Keratinocyte (primary cell): Measurements from ENCODE around the gene SCAMP1. TPM values are rescaled to one million over a fixed set of nuclear protein-coding genes. Genes with fewer than 3 reads are reported as not detected.

Experiments used
- DNase-seq: peaks from one replicate; pipeline ENCODE4 v3.0.0-alpha.2; 2011; ENCODE audit warnings: low read depth, missing footprints, low spot score
- FAIRE-seq: peaks from 2 replicates; lab custom pipeline; 2011; peaks lifted over from hg19 to GRCh38; lab: Jason Lieb, UNC
- H2AFZ ChIP-seq: 2 replicates; pipeline ENCODE4 v1.6.0; 2012; ENCODE audit warnings: low read length, control low read depth, inconsistent platforms; ENCODE audit not compliant: control insufficient read depth
- H3K27ac ChIP-seq: 2 replicates; pipeline ENCODE4 v1.5.1; 2011; ENCODE audit warnings: low read length; ENCODE audit not compliant: control insufficient read depth, insufficient read depth
- H3K27me3 ChIP-seq: 3 replicates; pipeline ENCODE4 v1.6.0; 2011; ENCODE audit warnings: low read length; ENCODE audit not compliant: control insufficient read depth, insufficient read depth; ENCODE audit errors: extremely low read depth
- H3K36me3 ChIP-seq, 2 experiments: 2 replicates in 1 of 2; 3 replicates in 1 of 2; pipeline ENCODE4 v1.5.1; 2011; ENCODE audit warnings: low read length in 2 of 2, mild to moderate bottlenecking in 1 of 2; ENCODE audit not compliant: control insufficient read depth in 2 of 2, insufficient read depth in 2 of 2; ENCODE audit errors: extremely low read depth in 1 of 2
- H3K4me1 ChIP-seq: 3 replicates; pipeline ENCODE4 v1.5.1; 2011; ENCODE audit warnings: low read length; ENCODE audit not compliant: control insufficient read depth, insufficient read depth; ENCODE audit errors: extremely low read depth
- H3K4me2 ChIP-seq: 3 replicates; pipeline ENCODE4 v1.6.0; 2011; ENCODE audit warnings: low read depth, low read length; ENCODE audit not compliant: control insufficient read depth, insufficient read depth; ENCODE audit errors: extremely low read depth
- H3K4me3 ChIP-seq, 3 experiments: fragments of 200-600 bp in 1 of 3; sonication (generic) in 1 of 3; 2 replicates in 2 of 3; 3 replicates in 1 of 3; pipeline ENCODE4 v1.5.1; 2011 to 2016; ENCODE audit warnings: low read length in 3 of 3, mild to moderate bottlenecking in 3 of 3, control low read depth in 2 of 3, inconsistent platforms in 1 of 3, low read depth in 1 of 3, mixed read lengths in 1 of 3, mixed run types in 1 of 3, moderate library complexity in 1 of 3; ENCODE audit not compliant: control insufficient read depth in 2 of 3, insufficient read depth in 2 of 3; ENCODE audit errors: extremely low read depth in 1 of 3
- H3K79me2 ChIP-seq: 2 replicates; pipeline ENCODE4 v1.6.0; 2012; ENCODE audit warnings: low read length; ENCODE audit not compliant: control insufficient read depth, insufficient read depth
- H3K9ac ChIP-seq: 3 replicates; pipeline ENCODE4 v1.6.0; 2011; ENCODE audit warnings: low read length; ENCODE audit not compliant: control insufficient read depth, insufficient read depth; ENCODE audit errors: extremely low read depth
- H3K9me1 ChIP-seq: 3 replicates; pipeline ENCODE4 v1.6.0; 2011; ENCODE audit warnings: low read length; ENCODE audit not compliant: control insufficient read depth, insufficient read depth; ENCODE audit errors: extremely low read depth
- H3K9me3 ChIP-seq: 2 replicates; pipeline ENCODE4 v1.5.1; 2012; ENCODE audit warnings: low read depth, low read length; ENCODE audit not compliant: control insufficient read depth
- H4K20me1 ChIP-seq: 3 replicates; pipeline ENCODE4 v1.6.0; 2011; ENCODE audit warnings: low read length; ENCODE audit not compliant: control insufficient read depth, insufficient read depth; ENCODE audit errors: extremely low read depth
- CTCF ChIP-seq, 3 experiments: IDR thresholded peaks in 1 of 3; conservative IDR thresholded peaks in 1 of 3; optimal IDR thresholded peaks in 1 of 3; 2 replicates in 2 of 3; 3 replicates in 1 of 3; pipeline versions ENCODE3 to v1.5.1; 2011; ENCODE audit warnings: low read length in 3 of 3, mild to moderate bottlenecking in 3 of 3, moderate library complexity in 2 of 3, control low read depth in 1 of 3, inconsistent platforms in 1 of 3; ENCODE audit not compliant: insufficient read depth in 2 of 3; ENCODE audit errors: extremely low read depth in 1 of 3
- EZH2 ChIP-seq: IDR thresholded peaks from one replicate; pipeline ENCODE4 v1.6.1; 2012; ENCODE audit warnings: inconsistent platforms, mild to moderate bottlenecking, low read length, moderate library complexity
- dilution Hi-C: fragments of 300-500 bp; cut with MboI; formaldehyde crosslinking; loops from one replicate; pipeline ENCODE4 v1.7.0; 2020; ENCODE audit warnings: low sequenced_read_pairs; ENCODE audit not compliant: extremely low pct_ligation_motif_present
- polyA plus RNA-seq, 5 experiments: library from polyadenylated mRNA; depleted of rRNA in 3 of 5; stranded (reverse) in 3 of 5; stranded (forward) in 1 of 5; unstranded in 1 of 5; fragments of >200 nt; gene quantifications; 1 replicate in 1 of 5; 2 replicates in 3 of 5; 3 replicates in 1 of 5; pipeline versions ENCODE4 v1.2.1 to v1.2.3, GENCODE V29; 2011 to 2012; ENCODE audit warnings: missing spikeins in 2 of 5, low read depth in 1 of 5, low replicate concordance in 1 of 5

SCAMP1 gene
- polyA plus RNA-seq, 1 donor (not counting 4 experiments of a cell fraction or from before 2014, with no cell fraction given) = 36.6 TPM

GRCh38 chr5:78476795-78477194 lies 116.4 kb downstream of the SCAMP1 start:
- TF ChIP-seq CTCF (optimal IDR thresholded peaks at IDR 0.05 in 1 of 3, IDR thresholded peaks at IDR 0.05 in 1 of 3, conservative IDR thresholded peaks at IDR 0.05 in 1 of 3; ENCODE audit: extremely low read depth in 1 of 3, insufficient read depth in 2 of 3, low read length in 3 of 3) (no peak), EZH2 (no peak)
- FAIRE-seq = no peak
- H3K9me1 ChIP-seq = no peaks in the 10 kb centered on the region
- no peak for DNase-seq
- no peak overlapping the region for H3K9ac ChIP-seq
- no peaks in the 10 kb centered on the region for H3K36me3 ChIP-seq
- no peak overlapping the region for H3K4me3 ChIP-seq
- no peak overlapping the region for H3K4me2 ChIP-seq
- dilution Hi-C loops = no loop called here
- H3K9me3 ChIP-seq = no peaks in the 10 kb centered on the region
- H3K27me3 ChIP-seq = no peaks in the 10 kb centered on the region
- peaks cover 2% of the 10 kb centered on the region for H3K4me1 ChIP-seq
- no peaks in the 10 kb centered on the region for H4K20me1 ChIP-seq
- no peak overlapping the region for H3K27ac ChIP-seq
- H3K79me2 ChIP-seq = no peaks in the 10 kb centered on the region
- H2AFZ ChIP-seq = no peak overlapping the region

GRCh38 chr5:78482948-78483347 lies 122.5 kb downstream of the SCAMP1 start:
- Histone ChIP-seq H3K27me3 (no peaks in the 10 kb centered on the region), H3K9me3 (no peaks in the 10 kb centered on the region), H3K9ac (no peak overlapping the region), H3K79me2 (no peaks in the 10 kb centered on the region), H3K9me1 (no peaks in the 10 kb centered on the region), H3K4me1 (peaks cover 5% of the 10 kb centered on the region), H3K36me3 (peaks cover 3 to 11% of the 10 kb centered on the region in 2 experiments), H2AFZ (no peak overlapping the region), H4K20me1 (no peaks in the 10 kb centered on the region), H3K27ac (no peak overlapping the region), H3K4me3 (no peak overlapping the region), H3K4me2 (no peak overlapping the region)
- no peak for TF ChIP-seq EZH2
- no peak for TF ChIP-seq CTCF (optimal IDR thresholded peaks at IDR 0.05 in 1 of 3, IDR thresholded peaks at IDR 0.05 in 1 of 3, conservative IDR thresholded peaks at IDR 0.05 in 1 of 3; ENCODE audit: extremely low read depth in 1 of 3, insufficient read depth in 2 of 3, low read length in 3 of 3)
- FAIRE-seq (no peak), DNase-seq (no peak)
- dilution Hi-C loops = no loop called here
